GM19351 (cell line): ENCODE results near the gene DNAJC19.

ENCODE experiments used
- ATAC-seq: cut with Tn5 transposase; IDR thresholded peaks from one replicate; pipeline ENCODE4 v1.9.1; 2021; ENCODE audit warnings: mild to moderate bottlenecking, moderate library complexity; ENCODE audit not compliant: unreplicated experiment

DNAJC19 gene

GRCh38 chr3:180961552-180961951 is 28.0 kb downstream of the DNAJC19 start:
- no peak for ATAC-seq

DNA sequence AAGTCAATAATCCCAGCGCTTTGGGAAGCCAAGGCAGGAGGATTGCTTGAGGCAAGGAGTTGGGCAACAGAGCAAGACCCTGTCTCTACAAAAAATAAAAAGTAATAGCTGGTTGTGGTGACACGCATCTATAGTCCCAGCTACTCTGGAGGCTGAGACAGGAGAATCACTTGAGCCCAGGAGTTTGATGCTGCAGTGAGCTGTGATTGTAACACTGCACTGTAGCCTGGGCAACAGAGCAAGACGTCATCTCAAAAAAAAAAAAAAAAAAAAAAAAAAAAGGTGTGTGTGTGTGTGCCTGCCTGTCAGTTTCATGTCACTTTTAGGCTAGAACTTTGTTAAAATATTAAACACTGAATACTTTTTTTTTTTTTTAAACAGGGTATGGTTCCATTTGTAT is 28.4 kb downstream of the DNAJC19 start:
- ATAC-seq = no peak

DNA sequence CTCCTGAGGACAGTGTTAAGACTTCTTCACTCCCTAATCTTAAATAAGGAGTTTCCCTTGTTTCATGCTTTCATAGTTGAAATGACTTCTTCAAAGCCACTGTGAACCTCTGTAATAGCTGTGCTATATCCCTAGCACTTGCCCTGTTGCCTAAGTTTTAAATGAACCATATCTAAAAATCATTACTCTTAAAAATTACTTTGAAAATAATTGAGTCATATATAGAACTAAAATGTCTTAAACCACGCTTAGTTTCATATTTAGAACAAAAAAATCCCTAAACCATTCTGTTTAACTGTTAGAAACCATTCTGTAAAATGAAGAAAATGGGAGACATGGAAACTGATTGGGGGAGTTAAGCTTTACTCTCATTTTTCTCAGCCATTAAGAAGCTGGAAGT is 29.8 kb downstream of the DNAJC19 start:
- ATAC-seq = peak; percentile 43

DNA sequence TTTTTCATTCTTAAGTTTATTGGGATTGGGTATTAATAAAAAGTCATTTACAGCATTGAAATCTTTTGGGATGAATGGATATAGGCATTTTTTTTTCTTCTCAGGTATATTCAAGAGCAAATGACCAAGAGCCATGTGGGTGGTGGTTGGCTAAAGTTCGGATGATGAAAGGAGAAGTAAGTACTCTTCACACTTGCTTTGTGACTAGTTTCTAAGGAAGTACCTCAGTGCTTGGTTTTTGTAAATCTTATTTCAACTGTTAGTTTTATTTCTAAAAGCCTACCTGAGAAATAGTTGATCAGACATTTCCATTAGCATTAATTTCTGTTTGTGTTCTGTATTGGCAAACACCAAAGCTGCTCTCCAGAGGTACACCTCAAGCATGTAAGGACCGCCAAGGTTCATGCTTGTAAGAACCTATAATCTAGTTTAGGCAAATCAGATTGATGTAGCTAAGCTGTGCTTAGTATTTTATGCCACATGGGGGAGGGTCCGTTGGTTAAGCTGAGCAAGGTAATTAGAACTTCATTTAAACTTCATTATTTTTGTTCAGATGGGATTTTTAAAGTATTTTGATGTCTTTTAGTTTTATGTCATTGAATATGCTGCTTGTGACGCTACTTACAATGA is 41.7 kb downstream of the DNAJC19 start:
- ATAC-seq = peak; percentile 88

DNA sequence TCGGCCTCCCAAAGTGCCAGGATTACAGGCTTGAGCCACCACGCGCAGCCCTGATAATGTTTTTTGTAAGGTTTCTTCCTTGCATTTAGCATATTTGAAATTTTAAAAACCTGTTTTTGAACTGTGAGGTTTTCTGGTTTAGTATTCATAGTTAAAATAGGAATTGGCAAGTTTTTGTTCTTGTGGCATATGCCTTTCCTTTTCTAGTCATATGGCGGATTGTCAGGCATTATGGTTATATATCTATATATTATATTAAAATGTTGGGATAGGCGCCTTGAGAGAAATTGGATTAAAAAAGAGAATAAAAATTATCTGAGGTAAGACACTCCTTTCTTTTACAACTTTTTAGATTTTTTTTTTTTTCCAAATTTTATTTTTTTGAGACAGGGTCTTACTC is 48.7 kb downstream of the DNAJC19 start:
- no peak for ATAC-seq

GRCh38 chr3:180934638-180935037 is 54.9 kb downstream of the DNAJC19 start:
- no peak for ATAC-seq
